HUES48 (cell line): ENCODE data around the gene GRID1.

ENCODE experiments used
- H3K27ac ChIP-seq: one replicate; pipeline ENCODE4 v1.7.0; 2013; ENCODE audit warnings: low read depth, low read length, inconsistent platforms
- H3K27me3 ChIP-seq: 2 replicates; pipeline ENCODE4 v1.6.1; 2013; ENCODE audit warnings: mild to moderate bottlenecking, low read length; ENCODE audit not compliant: control insufficient read depth, insufficient read depth
- H3K36me3 ChIP-seq: 2 replicates; pipeline ENCODE4 v1.6.1; 2013; ENCODE audit warnings: low read length; ENCODE audit not compliant: control insufficient read depth, insufficient read depth
- H3K4me1 ChIP-seq: 2 replicates; pipeline ENCODE4 v1.6.1; 2013; ENCODE audit warnings: mild to moderate bottlenecking, low read length; ENCODE audit not compliant: control insufficient read depth, insufficient read depth
- H3K4me3 ChIP-seq: 2 replicates; pipeline ENCODE4 v1.5.1; 2013; ENCODE audit warnings: mild to moderate bottlenecking, low read depth, low read length
- H3K9ac ChIP-seq: 2 replicates; pipeline ENCODE4 v1.6.1; 2013; ENCODE audit warnings: mild to moderate bottlenecking, low read depth, low read length, moderate library complexity
- H3K9me3 ChIP-seq: 2 replicates; pipeline ENCODE4 v1.6.1; 2013; ENCODE audit warnings: low read length; ENCODE audit not compliant: control insufficient read depth, insufficient read depth

Gene GRID1

GRCh38 chr10:86048571-86048970 is 318.0 kb downstream of the GRID1 start:
- H3K27ac ChIP-seq: no peak overlapping the region
- no peak overlapping the region for H3K4me3 ChIP-seq
- no peak overlapping the region for H3K9ac ChIP-seq

GRCh38 chr10:86047588-86047987 is 319.0 kb downstream of the GRID1 start:
- Histone ChIP-seq H3K4me3 (no peak overlapping the region), H3K27me3 (no peaks in the 10 kb centered on the region), H3K9ac (no peak overlapping the region), H3K36me3 (no peaks in the 10 kb centered on the region), H3K27ac (no peak overlapping the region), H3K4me1 (no peaks in the 10 kb centered on the region), H3K9me3 (no peaks in the 10 kb centered on the region)

More at GRCh38 chr10:86048571-86048970, 318.0 kb downstream of the GRID1 start:
- Histone ChIP-seq H3K27me3 (no peaks in the 10 kb centered on the region), H3K36me3 (no peaks in the 10 kb centered on the region), H3K9me3 (no peaks in the 10 kb centered on the region), H3K4me1 (no peaks in the 10 kb centered on the region)

GRCh38 chr10:86046845-86047460 is 319.6 kb downstream of the GRID1 start:
- H3K4me3 ChIP-seq: no peak overlapping the region
- no peak overlapping the region for H3K9ac ChIP-seq
- H3K36me3 ChIP-seq: no peaks in the 10 kb centered on the region
- H3K9me3 ChIP-seq: no peaks in the 10 kb centered on the region
- H3K27ac ChIP-seq: no peak overlapping the region
- no peaks in the 10 kb centered on the region for H3K27me3 ChIP-seq
- H3K4me1 ChIP-seq: no peaks in the 10 kb centered on the region

GRCh38 chr10:86045896-86046295 is 320.7 kb downstream of the GRID1 start:
- Histone ChIP-seq H3K27me3 (no peaks in the 10 kb centered on the region), H3K9me3 (no peaks in the 10 kb centered on the region), H3K27ac (no peak overlapping the region), H3K36me3 (no peaks in the 10 kb centered on the region), H3K4me3 (no peak overlapping the region), H3K4me1 (no peaks in the 10 kb centered on the region), H3K9ac (no peak overlapping the region)

GRCh38 chr10:86044029-86044428 is 322.6 kb downstream of the GRID1 start:
- H3K27ac ChIP-seq: no peak overlapping the region
- no peak overlapping the region for H3K4me3 ChIP-seq
- no peaks in the 10 kb centered on the region for H3K36me3 ChIP-seq
- no peaks in the 10 kb centered on the region for H3K4me1 ChIP-seq
- H3K9me3 ChIP-seq: no peaks in the 10 kb centered on the region
- H3K27me3 ChIP-seq: no peaks in the 10 kb centered on the region
- no peak overlapping the region for H3K9ac ChIP-seq

- H3K9me3 ChIP-seq: no peaks in the 10 kb centered on the region
- H3K36me3 ChIP-seq: no peaks in the 10 kb centered on the region
- H3K4me3 ChIP-seq: no peak overlapping the region
Observed at GRCh38 chr10:86043236-86043635, 323.4 kb downstream of the GRID1 start.

GRCh38 chr10:86042161-86042560 is 324.4 kb downstream of the GRID1 start:
- no peak overlapping the region for H3K9ac ChIP-seq
- H3K4me3 ChIP-seq: no peak overlapping the region
- no peaks in the 10 kb centered on the region for H3K4me1 ChIP-seq

More at GRCh38 chr10:86043236-86043635, 323.4 kb downstream of the GRID1 start:
- Histone ChIP-seq H3K9ac (no peak overlapping the region), H3K27me3 (no peaks in the 10 kb centered on the region), H3K4me1 (no peaks in the 10 kb centered on the region), H3K27ac (no peak overlapping the region)

GRCh38 chr10:86041116-86041515 is 325.5 kb downstream of the GRID1 start:
- Histone ChIP-seq H3K27ac (no peak overlapping the region), H3K4me3 (no peak overlapping the region), H3K9me3 (no peaks in the 10 kb centered on the region), H3K4me1 (no peaks in the 10 kb centered on the region), H3K36me3 (no peaks in the 10 kb centered on the region), H3K27me3 (no peaks in the 10 kb centered on the region), H3K9ac (no peak overlapping the region)

More at GRCh38 chr10:86042161-86042560, 324.4 kb downstream of the GRID1 start:
- no peaks in the 10 kb centered on the region for H3K36me3 ChIP-seq
- H3K9me3 ChIP-seq: no peaks in the 10 kb centered on the region
- H3K27ac ChIP-seq: no peak overlapping the region
- H3K27me3 ChIP-seq: no peaks in the 10 kb centered on the region

GRCh38 chr10:86038371-86038770 is 328.2 kb downstream of the GRID1 start:
- no peaks in the 10 kb centered on the region for H3K9me3 ChIP-seq
- no peak overlapping the region for H3K4me3 ChIP-seq
- no peak overlapping the region for H3K9ac ChIP-seq
- H3K27me3 ChIP-seq: no peaks in the 10 kb centered on the region
- no peaks in the 10 kb centered on the region for H3K4me1 ChIP-seq
- no peak overlapping the region for H3K27ac ChIP-seq
- H3K36me3 ChIP-seq: no peaks in the 10 kb centered on the region

- Histone ChIP-seq H3K36me3 (no peaks in the 10 kb centered on the region), H3K27me3 (no peaks in the 10 kb centered on the region), H3K9me3 (no peaks in the 10 kb centered on the region), H3K4me3 (no peak overlapping the region), H3K27ac (no peak overlapping the region), H3K9ac (no peak overlapping the region), H3K4me1 (no peaks in the 10 kb centered on the region)
Observed at GRCh38 chr10:86037096-86037495, 329.5 kb downstream of the GRID1 start.

- H3K4me1 ChIP-seq: no peaks in the 10 kb centered on the region
- no peak overlapping the region for H3K4me3 ChIP-seq
- no peaks in the 10 kb centered on the region for H3K27me3 ChIP-seq
- no peak overlapping the region for H3K9ac ChIP-seq
- H3K9me3 ChIP-seq: peaks cover 3% of the 10 kb centered on the region
- no peaks in the 10 kb centered on the region for H3K36me3 ChIP-seq
- H3K27ac ChIP-seq: no peak overlapping the region
Observed at GRCh38 chr10:86036544-86036831, 330.1 kb downstream of the GRID1 start.
